Fibroblast of skin of right quadriceps (primary cell): ENCODE data around the gene ZBTB7A.

Source experiments
- DNase-seq: peaks from one replicate; pipeline ENCODE4 v3.0.0-alpha.2; 2013

ZBTB7A gene

GRCh38 chr19:4066682-4067395, at the start of gene ZBTB7A:
Gene ZBTB7A (minus strand): TSS chr19:4066899. CDS start chr19:4055232, 11,667 bp downstream.
- peak; percentile 73 for DNase-seq

- DNase-seq = no peak
These were observed 49.2 kb upstream of the ZBTB7A start for GRCh38 chr19:4115818-4116385.

GRCh38 chr19:4115050-4115817, 48.5 kb upstream of the ZBTB7A start:
- no peak for DNase-seq

- DNase-seq = no peak
These were observed 47.5 kb upstream of the ZBTB7A start for GRCh38 chr19:4114181-4114580.

GRCh38 chr19:4113398-4114088, 46.8 kb upstream of the ZBTB7A start:
- DNase-seq = no peak

- no peak for DNase-seq
These were observed 45.7 kb upstream of the ZBTB7A start for GRCh38 chr19:4112367-4112766.

GRCh38 chr19:4109626-4109945, 42.9 kb upstream of the ZBTB7A start:
- no peak for DNase-seq

- no peak for DNase-seq
These were observed 42.3 kb upstream of the ZBTB7A start for GRCh38 chr19:4108767-4109625.

GRCh38 chr19:4103080-4103433, 36.4 kb upstream of the ZBTB7A start:
- DNase-seq = no peak

- DNase-seq = no peak
These were observed 35.8 kb upstream of the ZBTB7A start for GRCh38 chr19:4102339-4103079.

- DNase-seq = no peak
These were observed 34.7 kb upstream of the ZBTB7A start for GRCh38 chr19:4101496-4101770.

- no peak for DNase-seq
These were observed 34.2 kb upstream of the ZBTB7A start for GRCh38 chr19:4100647-4101495.

- DNase-seq = no peak
These were observed 32.5 kb upstream of the ZBTB7A start for GRCh38 chr19:4099041-4099764.

GRCh38 chr19:4098493-4098892, 31.8 kb upstream of the ZBTB7A start:
- DNase-seq = no peak

- DNase-seq = no peak
These were observed 30.8 kb upstream of the ZBTB7A start for GRCh38 chr19:4097501-4097900.

GRCh38 chr19:4096049-4096892, 29.6 kb upstream of the ZBTB7A start:
- no peak for DNase-seq

GRCh38 chr19:4095488-4095844, 28.8 kb upstream of the ZBTB7A start:
- no peak for DNase-seq

- DNase-seq = no peak
These were observed 28.2 kb upstream of the ZBTB7A start for GRCh38 chr19:4094761-4095487.

- DNase-seq = no peak
These were observed 27.6 kb upstream of the ZBTB7A start for GRCh38 chr19:4094291-4094690.
